ENCODE measurements around the gene TIMP3. TPM values are rescaled to one million over a fixed set of nuclear protein-coding genes. Genes with fewer than 3 reads are reported as not detected.

The TIMP3 gene
- total RNA-seq, 2 donors from 2014 or later = 149 to 280 TPM

GRCh38 chr22:32823024-32823730 lies 21.7 kb downstream of the TIMP3 start:
- no peaks in the 10 kb centered on the region for H3K27me3 ChIP-seq
- no peak for ATAC-seq
- intact Hi-C loops (cut with DNase I) = no loop called here
- H3K9me3 ChIP-seq = no peaks in the 10 kb centered on the region
- H3K4me1 ChIP-seq = no peaks in the 10 kb centered on the region
- H3K27ac ChIP-seq = no peak overlapping the region
- DNase-seq = peak; percentile 36 to 60 (median 47)
- peak in 6 of 7 experiments; percentile 28 to 52 (median 40) for TF ChIP-seq CTCF (IDR thresholded peaks at IDR 0.05)
- no peak for TF ChIP-seq POLR2A (IDR thresholded peaks at IDR 0.05)
- WGBS, 2 donors = 36 to 37% methylated on average over 10 of the region's 10 CpGs
- H3K36me3 ChIP-seq (replicated peaks in 1 of 2; ENCODE audit: insufficient read depth in 1 of 2, low read depth in 2 of 2) = no peaks in the 10 kb centered on the region
- H3K4me3 ChIP-seq = no peak overlapping the region

GRCh38 chr22:32824531-32825312 lies 23.2 kb downstream of the TIMP3 start:
- no peaks in the 10 kb centered on the region for H3K36me3 ChIP-seq (replicated peaks in 1 of 2; ENCODE audit: insufficient read depth in 1 of 2, low read depth in 2 of 2)
- ATAC-seq = no peak
- H3K4me3 ChIP-seq = no peak overlapping the region
- no peak overlapping the region for H3K27ac ChIP-seq
- intact Hi-C loops (cut with DNase I) = no loop called here
- no peaks in the 10 kb centered on the region for H3K27me3 ChIP-seq
- no peaks in the 10 kb centered on the region for H3K4me1 ChIP-seq
- 54 to 57% methylated on average over 11 of the region's 11 CpGs for WGBS, 2 donors
- DNase-seq = no peak
- H3K9me3 ChIP-seq = no peaks in the 10 kb centered on the region
- TF ChIP-seq CTCF (IDR thresholded peaks at IDR 0.05) = no peak
- TF ChIP-seq POLR2A (IDR thresholded peaks at IDR 0.05) = no peak

- no peak overlapping the region for H3K4me3 ChIP-seq
- intact Hi-C loops (cut with DNase I) = no loop called here
- H3K4me1 ChIP-seq = no peaks in the 10 kb centered on the region
Observed at GRCh38 chr22:32826537-32826936, 25.0 kb downstream of the TIMP3 start.

GRCh38 chr22:32827049-32827602 lies 25.6 kb downstream of the TIMP3 start:
- H3K27ac ChIP-seq = no peak overlapping the region

More at GRCh38 chr22:32826537-32826936, 25.0 kb downstream of the TIMP3 start:
- H3K27ac ChIP-seq = no peak overlapping the region
- TF ChIP-seq CTCF (IDR thresholded peaks at IDR 0.05) = no peak
- TF ChIP-seq POLR2A (IDR thresholded peaks at IDR 0.05) = no peak
- no peaks in the 10 kb centered on the region for H3K36me3 ChIP-seq (replicated peaks in 1 of 2; ENCODE audit: insufficient read depth in 1 of 2, low read depth in 2 of 2)
- no peaks in the 10 kb centered on the region for H3K27me3 ChIP-seq
- WGBS, 2 donors = 49 to 65% methylated on average over 2 of the region's 2 CpGs
- no peak for DNase-seq
- no peaks in the 10 kb centered on the region for H3K9me3 ChIP-seq
- ATAC-seq = no peak

More at GRCh38 chr22:32827049-32827602, 25.6 kb downstream of the TIMP3 start:
- intact Hi-C loops (cut with DNase I) = no loop called here
- 48 to 56% methylated on average over 7 of the region's 7 CpGs for WGBS, 2 donors
- Histone ChIP-seq H3K36me3 (replicated peaks in 1 of 2; ENCODE audit: insufficient read depth in 1 of 2, low read depth in 2 of 2) (no peaks in the 10 kb centered on the region), H3K27me3 (no peaks in the 10 kb centered on the region), H3K4me3 (no peak overlapping the region), H3K9me3 (no peaks in the 10 kb centered on the region), H3K4me1 (no peaks in the 10 kb centered on the region)
- ATAC-seq (no peak), DNase-seq (no peak)
- TF ChIP-seq POLR2A (IDR thresholded peaks at IDR 0.05) = no peak
- no peak for TF ChIP-seq CTCF (IDR thresholded peaks at IDR 0.05)

All from body of pancreas (tissue), 4 donors.